CD14-positive monocyte (primary cell): ENCODE measurements around the gene ARSK. TPM values are rescaled to one million over a fixed set of nuclear protein-coding genes. Genes with fewer than 3 reads are reported as not detected.

Source experiments
- DNase-seq, 3 donors: peaks; one replicate each; pipeline ENCODE4 v3.0.0-alpha.2; 2011 to 2022
- H2AFZ ChIP-seq: 2 replicates; pipeline ENCODE4 v1.6.0; 2012; ENCODE audit warnings: mild to moderate bottlenecking, low read depth, low read length, inconsistent platforms; ENCODE audit not compliant: insufficient read depth, poor library complexity, severe bottlenecking
- H3K27ac ChIP-seq, 2 donors: 1 replicate in 1 of 2; 2 replicates in 1 of 2; pipeline ENCODE4 v1.5.1; 2012 to 2013; ENCODE audit warnings: low read length in 2 of 2, control low read depth in 1 of 2, inconsistent platforms in 1 of 2, low read depth in 1 of 2, mild to moderate bottlenecking in 1 of 2
- H3K27me3 ChIP-seq, 2 donors: one replicate each; pipeline versions ENCODE4 v1.6.0 to v1.6.1; 2011 to 2013; ENCODE audit warnings: low read length in 2 of 2; ENCODE audit not compliant: control insufficient read depth in 2 of 2, insufficient read depth in 2 of 2
- H3K36me3 ChIP-seq, 2 donors: replicated peaks in 1 of 2; 1 replicate in 1 of 2; 2 replicates in 1 of 2; pipeline versions ENCODE4 v1.5.1 to v1.6.1; 2012 to 2013; ENCODE audit warnings: low read length in 2 of 2, control low read depth in 1 of 2, inconsistent platforms in 1 of 2, mild to moderate bottlenecking in 1 of 2; ENCODE audit not compliant: insufficient read depth in 2 of 2, control insufficient read depth in 1 of 2
- H3K4me1 ChIP-seq, 2 donors: 1 replicate in 1 of 2; 2 replicates in 1 of 2; pipeline versions ENCODE4 v1.5.1 to v1.6.1; 2012 to 2013; ENCODE audit warnings: low read length in 2 of 2, control low read depth in 1 of 2, inconsistent platforms in 1 of 2, mild to moderate bottlenecking in 1 of 2, moderate library complexity in 1 of 2; ENCODE audit not compliant: insufficient read depth in 2 of 2, control insufficient read depth in 1 of 2
- H3K4me2 ChIP-seq: replicated peaks from 2 replicates; pipeline ENCODE3; 2012; ENCODE audit warnings: low read length, moderate library complexity, mild to moderate bottlenecking; ENCODE audit not compliant: poor library complexity, severe bottlenecking; ENCODE audit errors: extremely low read depth
- H3K4me3 ChIP-seq, 3 experiments: fragments of 200-600 bp in 1 of 3; sonication (generic) in 1 of 3; replicated peaks in 1 of 3; 1 replicate in 2 of 3; 2 replicates in 1 of 3; pipeline ENCODE4 v1.5.1; 2011 to 2013; ENCODE audit warnings: low read length in 3 of 3, mild to moderate bottlenecking in 3 of 3, control low read depth in 2 of 3, low read depth in 2 of 3, inconsistent platforms in 1 of 3, moderate library complexity in 1 of 3
- H3K79me2 ChIP-seq: 2 replicates; pipeline ENCODE4 v1.6.0; 2012; ENCODE audit warnings: mild to moderate bottlenecking, control low read depth, inconsistent platforms, low read length, moderate library complexity; ENCODE audit not compliant: insufficient read depth
- H3K9ac ChIP-seq: 2 replicates; pipeline ENCODE4 v1.6.0; 2017; ENCODE audit warnings: low read length, mild to moderate bottlenecking; ENCODE audit not compliant: insufficient read depth, poor library complexity, severe bottlenecking
- H3K9me3 ChIP-seq, 2 donors: replicated peaks in 1 of 2; 1 replicate in 1 of 2; 2 replicates in 1 of 2; pipeline versions ENCODE4 v1.5.1 to v1.6.1; 2012 to 2013; ENCODE audit warnings: low read length in 2 of 2, control low read depth in 1 of 2; ENCODE audit not compliant: control insufficient read depth in 1 of 2, insufficient read depth in 1 of 2
- H4K20me1 ChIP-seq: 2 replicates; pipeline ENCODE4 v1.6.0; 2012; ENCODE audit warnings: mild to moderate bottlenecking, low read length, control low read depth, moderate library complexity; ENCODE audit not compliant: insufficient read depth
- H3K27ac Mint-ChIP-seq, 7 donors: one replicate each; pipeline ENCODE4 v1.8.0; 2020; ENCODE audit warnings: mild to moderate bottlenecking in 7 of 7, mixed read lengths in 7 of 7, moderate library complexity in 6 of 7, inconsistent platforms in 2 of 7
- H3K27me3 Mint-ChIP-seq, 3 donors: one replicate each; pipeline ENCODE4 v1.8.0; 2021 to 2022; ENCODE audit warnings: low read depth in 3 of 3, mild to moderate bottlenecking in 3 of 3, mixed read lengths in 3 of 3, moderate library complexity in 3 of 3, inconsistent platforms in 1 of 3
- H3K36me3 Mint-ChIP-seq, 2 donors: one replicate each; pipeline ENCODE4 v1.8.0; 2020; ENCODE audit warnings: mixed read lengths in 2 of 2, inconsistent platforms in 1 of 2, mild to moderate bottlenecking in 1 of 2
- H3K4me1 Mint-ChIP-seq: one replicate; pipeline ENCODE4 v1.8.0; 2020; ENCODE audit warnings: mild to moderate bottlenecking, mixed read lengths
- H3K4me3 Mint-ChIP-seq, 2 donors: one replicate each; pipeline ENCODE4 v1.8.0; 2020; ENCODE audit warnings: mild to moderate bottlenecking in 2 of 2, mixed read lengths in 2 of 2, moderate library complexity in 1 of 2
- H3K9me3 Mint-ChIP-seq, 7 donors: one replicate each; pipeline ENCODE4 v1.8.0; 2020 to 2022; ENCODE audit warnings: mixed read lengths in 7 of 7, mild to moderate bottlenecking in 6 of 7, moderate library complexity in 6 of 7, inconsistent platforms in 2 of 7
- CTCF ChIP-seq: fragments of 200-600 bp; IDR thresholded peaks from one replicate; pipeline ENCODE4 v1.8.0; 2022; ENCODE audit warnings: antibody characterized with exemption, mild to moderate bottlenecking
- WGBS: methylation state at CpG from one replicate; pipeline ENCODE4 v1.1.5; 2013; ENCODE audit warnings: missing lambda C conversion rate; ENCODE audit not compliant: insufficient coverage; 5-methylcytosine and 5-hydroxymethylcytosine counted together
- intact Hi-C, 2 donors: fragments of 100-400 bp; cut with micrococcal nuclease; formaldehyde crosslinking; loops; one replicate each; pipeline versions ENCODE4 v1.15.0 to v1.15.1; 2023
- polyA plus RNA-seq, 3 donors: library from polyadenylated mRNA; depleted of rRNA in 1 of 3; unstranded in 2 of 3; stranded (reverse) in 1 of 3; fragments of 300-500 nt in 2 of 3; fragments of >200 nt in 1 of 3; fragmentation: Illumina TruSeq in 2 of 3; gene quantifications; 1 replicate in 2 of 3; 2 replicates in 1 of 3; pipeline ENCODE4 v1.2.3, GENCODE V29; 2012 to 2021

The ARSK gene
- polyA plus RNA-seq, 3 donors, result 0.67 to 1.3 (median 1.3) TPM

- Histone ChIP-seq H3K27me3 (no peaks in the 10 kb centered on the region), H3K27ac (no peak overlapping the region), H3K4me3 (no peak overlapping the region), H4K20me1 (no peaks in the 10 kb centered on the region), H3K79me2 (no peaks in the 10 kb centered on the region), H3K4me1 (no peaks in the 10 kb centered on the region), H3K4me2 (no peak overlapping the region), H3K36me3 (no peaks in the 10 kb centered on the region), H2AFZ (no peak overlapping the region), H3K9ac (no peak overlapping the region), H3K9me3 (no peaks in the 10 kb centered on the region)
- Mint-ChIP-seq H3K36me3 (peaks cover 0 to 4% of the 10 kb centered on the region in 2 donors), H3K9me3 (peaks cover 0 to 2% (median 0%) of the 10 kb centered on the region in 7 donors), H3K4me3 (no peak overlapping the region), H3K27me3 (peaks cover 0 to 2% (median 0%) of the 10 kb centered on the region in 3 donors), H3K4me1 (no peaks in the 10 kb centered on the region), H3K27ac (no peak overlapping the region)
- no peak for TF ChIP-seq CTCF
- intact Hi-C loops, result no loop called here
- DNase-seq, result no peak
- no CpG with 5 or more reads among the region's 1 CpG for WGBS
Measured at GRCh38 chr5:95606419-95606818, 51.5 kb downstream of the ARSK start.

- Histone ChIP-seq H3K4me1 (no peaks in the 10 kb centered on the region), H3K4me3 (no peak overlapping the region), H3K36me3 (no peaks in the 10 kb centered on the region), H4K20me1 (no peaks in the 10 kb centered on the region), H2AFZ (no peak overlapping the region), H3K9me3 (peaks cover 0 to 6% of the 10 kb centered on the region in 2 donors), H3K79me2 (no peaks in the 10 kb centered on the region), H3K27me3 (no peaks in the 10 kb centered on the region), H3K4me2 (no peak overlapping the region), H3K9ac (no peak overlapping the region), H3K27ac (no peak overlapping the region)
- DNase-seq, result no peak
- WGBS, result 91% methylated on average over 3 of the region's 3 CpGs
- intact Hi-C loops, result no loop called here
- Mint-ChIP-seq H3K27me3 (peaks cover 0 to 4% (median 0%) of the 10 kb centered on the region in 3 donors), H3K9me3 (peaks cover 2 to 14% (median 8%) of the 10 kb centered on the region in 7 donors), H3K27ac (no peak overlapping the region), H3K36me3 (no peaks in the 10 kb centered on the region), H3K4me3 (no peak overlapping the region), H3K4me1 (no peaks in the 10 kb centered on the region)
- TF ChIP-seq CTCF, result no peak
Measured at GRCh38 chr5:95609711-95610110, 54.8 kb downstream of the ARSK start.
